ENCODE measurements around the gene BRD2. TPM values are rescaled to one million over a fixed set of nuclear protein-coding genes. Genes with fewer than 3 reads are reported as not detected.

The BRD2 gene
- total RNA-seq, 1 experiment from 2014 or later: 252 TPM

GRCh38 chr6:32938494-32938893 is 29.9 kb upstream of the BRD2 start:
- no peaks in the 10 kb centered on the region for H3K23me2 ChIP-seq (ENCODE audit: insufficient read length, low read depth, low read length, poor library complexity, severe bottlenecking)
- H3K14ac ChIP-seq (ENCODE audit: insufficient read depth, low read length): no peak overlapping the region
- no peaks in the 10 kb centered on the region for H3K79me1 ChIP-seq (ENCODE audit: insufficient read depth, low read depth, low read length, poor library complexity, severe bottlenecking)
- TF ChIP-seq CTCF (conservative IDR thresholded peaks at IDR 0.05): no peak
- H3K4ac ChIP-seq (ENCODE audit: low read depth, low read length): no peak overlapping the region
- no peak overlapping the region for H4K8ac ChIP-seq (replicated peaks; ENCODE audit: insufficient read length, low read depth, low read length)
- H3K23ac ChIP-seq (ENCODE audit: insufficient read length, low read depth, low read length): no peak overlapping the region
- H2AK5ac ChIP-seq (ENCODE audit: insufficient read length, low read length): no peak overlapping the region
- no peak overlapping the region for H4K91ac ChIP-seq (ENCODE audit: insufficient read length, low read depth, low read length)
- H2BK20ac ChIP-seq (ENCODE audit: low read depth, low read length, poor library complexity, severe bottlenecking): no peak overlapping the region
- no peak overlapping the region for H3T11ph ChIP-seq (ENCODE audit: low read length)
- Mint-ChIP-seq H3K9me3 (no peaks in the 10 kb centered on the region), H3K36me3 (ENCODE audit: insufficient read depth in 1 of 3, low read depth in 3 of 3) (no peaks in the 10 kb centered on the region), H3K27me3 (ENCODE audit: low read depth) (peaks cover 18% of the 10 kb centered on the region), H3K27ac (no peak overlapping the region), H3K4me1 (peaks cover 9 to 12% of the 10 kb centered on the region in 2 experiments), H3K4me3 (no peak overlapping the region)
- no peak overlapping the region for H3K56ac ChIP-seq (ENCODE audit: insufficient read length, low read depth, low read length)
- no peaks in the 10 kb centered on the region for H3K27me3 ChIP-seq (ENCODE audit: insufficient read depth, low read length)
- WGBS (ENCODE audit: extremely low coverage, insufficient read length, low lambda C conversion rate): no CpG with 5 or more reads among the region's 7 CpGs
- no peak overlapping the region for H4K5ac ChIP-seq (ENCODE audit: insufficient read length, low read depth, low read length)
- no peak overlapping the region for H2BK15ac ChIP-seq (ENCODE audit: low read depth, low read length)
- peaks cover 2% of the 10 kb centered on the region for H4K20me1 ChIP-seq (ENCODE audit: control insufficient read depth, insufficient read depth, insufficient read length)
- no peak overlapping the region for H2BK12ac ChIP-seq (ENCODE audit: insufficient read length, low read depth, low read length)
- no peak overlapping the region for H3K4me2 ChIP-seq (ENCODE audit: insufficient read depth, insufficient read length, low read length)
- H3K4me1 ChIP-seq (ENCODE audit: insufficient read depth, low read length): no peaks in the 10 kb centered on the region
- no peaks in the 10 kb centered on the region for H3K9me3 ChIP-seq (ENCODE audit: control insufficient read depth, low read depth, low read length)
- no peak overlapping the region for H3K18ac ChIP-seq (ENCODE audit: insufficient read length, low read depth, low read length)
- H3K9ac ChIP-seq (ENCODE audit: extremely low read depth, insufficient read length, low read length): no peak overlapping the region
- H2AFZ ChIP-seq (ENCODE audit: low read length): no peak overlapping the region
- H2BK5ac ChIP-seq (ENCODE audit: insufficient read length, low read length): no peak overlapping the region
- DNase-seq: no peak
- H3K27ac ChIP-seq (ENCODE audit: insufficient read length, low read depth, low read length): no peak overlapping the region
- no peak overlapping the region for H2BK120ac ChIP-seq (ENCODE audit: low read depth, low read length, poor library complexity, severe bottlenecking)
- H3K79me2 ChIP-seq (ENCODE audit: insufficient read depth, low read length): no peaks in the 10 kb centered on the region
